ENCODE measurements around the gene ADARB1. TPM values are rescaled to one million over a fixed set of nuclear protein-coding genes. Genes with fewer than 3 reads are reported as not detected.

The ADARB1 gene
- total RNA-seq, 1 experiment from 2014 or later = 15.8 TPM

DNA sequence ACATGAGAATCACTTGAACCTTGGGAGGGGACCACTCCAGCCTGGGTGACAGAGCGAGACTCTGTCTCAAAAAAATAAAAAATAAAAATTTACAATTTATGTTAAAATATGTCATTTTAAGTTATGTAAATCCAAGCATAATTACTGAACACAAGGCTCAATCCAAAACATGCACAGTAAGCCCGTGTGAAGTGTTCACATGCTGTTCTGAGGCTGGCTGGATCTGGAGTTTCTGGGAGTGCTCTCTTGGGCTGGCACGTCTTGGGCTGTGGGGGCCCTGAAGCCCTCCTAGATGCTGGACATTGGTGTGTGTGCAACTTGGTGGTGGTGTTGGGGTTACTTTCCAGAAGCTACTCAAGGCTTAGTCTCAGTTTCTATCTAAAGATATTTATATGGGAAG is 25.2 kb downstream of the ADARB1 start:
- no peaks in the 10 kb centered on the region for H3K36me3 Mint-ChIP-seq (ENCODE audit: insufficient read depth in 1 of 3, low read depth in 3 of 3)
- Histone ChIP-seq H3K79me1 (ENCODE audit: insufficient read depth, low read depth, low read length, poor library complexity, severe bottlenecking) (no peaks in the 10 kb centered on the region), H4K91ac (ENCODE audit: insufficient read length, low read depth, low read length) (no peak overlapping the region), H2AFZ (ENCODE audit: low read length) (no peak overlapping the region), H4K20me1 (ENCODE audit: control insufficient read depth, insufficient read depth, insufficient read length) (no peaks in the 10 kb centered on the region), H3K4me2 (ENCODE audit: insufficient read depth, insufficient read length, low read length) (no peak overlapping the region), H2BK15ac (ENCODE audit: low read depth, low read length) (no peak overlapping the region), H3K27ac (ENCODE audit: insufficient read length, low read depth, low read length) (no peak overlapping the region), H3K23me2 (ENCODE audit: insufficient read length, low read depth, low read length, poor library complexity, severe bottlenecking) (no peaks in the 10 kb centered on the region), H2BK12ac (ENCODE audit: insufficient read length, low read depth, low read length) (no peak overlapping the region), H3K56ac (ENCODE audit: insufficient read length, low read depth, low read length) (no peak overlapping the region), H2BK5ac (ENCODE audit: insufficient read length, low read length) (no peak overlapping the region), H3K27me3 (ENCODE audit: insufficient read depth, low read length) (no peaks in the 10 kb centered on the region), H4K8ac (replicated peaks; ENCODE audit: insufficient read length, low read depth, low read length) (no peak overlapping the region), H3K4ac (ENCODE audit: low read depth, low read length) (no peak overlapping the region), H3K9me3 (ENCODE audit: control insufficient read depth, low read depth, low read length) (no peaks in the 10 kb centered on the region), H3K9ac (ENCODE audit: extremely low read depth, insufficient read length, low read length) (no peak overlapping the region), H3T11ph (ENCODE audit: low read length) (no peak overlapping the region), H3K18ac (ENCODE audit: insufficient read length, low read depth, low read length) (no peak overlapping the region), H3K79me2 (ENCODE audit: insufficient read depth, low read length) (no peaks in the 10 kb centered on the region), H4K5ac (ENCODE audit: insufficient read length, low read depth, low read length) (no peak overlapping the region), H3K4me1 (ENCODE audit: insufficient read depth, low read length) (no peaks in the 10 kb centered on the region), H3K23ac (ENCODE audit: insufficient read length, low read depth, low read length) (no peak overlapping the region), H2BK20ac (ENCODE audit: low read depth, low read length, poor library complexity, severe bottlenecking) (no peak overlapping the region), H3K14ac (ENCODE audit: insufficient read depth, low read length) (no peak overlapping the region), H2BK120ac (ENCODE audit: low read depth, low read length, poor library complexity, severe bottlenecking) (no peak overlapping the region), H2AK5ac (ENCODE audit: insufficient read length, low read length) (no peak overlapping the region)
- no peaks in the 10 kb centered on the region for H3K9me3 Mint-ChIP-seq
- H3K4me3 Mint-ChIP-seq = no peak overlapping the region
- peaks cover 5 to 17% of the 10 kb centered on the region in 2 experiments; a peak in 2 of 4 replicates for H3K4me1 Mint-ChIP-seq
- no CpG with 5 or more reads among the region's 3 CpGs for WGBS (ENCODE audit: extremely low coverage, insufficient read length, low lambda C conversion rate)
- TF ChIP-seq, protein P1, sequence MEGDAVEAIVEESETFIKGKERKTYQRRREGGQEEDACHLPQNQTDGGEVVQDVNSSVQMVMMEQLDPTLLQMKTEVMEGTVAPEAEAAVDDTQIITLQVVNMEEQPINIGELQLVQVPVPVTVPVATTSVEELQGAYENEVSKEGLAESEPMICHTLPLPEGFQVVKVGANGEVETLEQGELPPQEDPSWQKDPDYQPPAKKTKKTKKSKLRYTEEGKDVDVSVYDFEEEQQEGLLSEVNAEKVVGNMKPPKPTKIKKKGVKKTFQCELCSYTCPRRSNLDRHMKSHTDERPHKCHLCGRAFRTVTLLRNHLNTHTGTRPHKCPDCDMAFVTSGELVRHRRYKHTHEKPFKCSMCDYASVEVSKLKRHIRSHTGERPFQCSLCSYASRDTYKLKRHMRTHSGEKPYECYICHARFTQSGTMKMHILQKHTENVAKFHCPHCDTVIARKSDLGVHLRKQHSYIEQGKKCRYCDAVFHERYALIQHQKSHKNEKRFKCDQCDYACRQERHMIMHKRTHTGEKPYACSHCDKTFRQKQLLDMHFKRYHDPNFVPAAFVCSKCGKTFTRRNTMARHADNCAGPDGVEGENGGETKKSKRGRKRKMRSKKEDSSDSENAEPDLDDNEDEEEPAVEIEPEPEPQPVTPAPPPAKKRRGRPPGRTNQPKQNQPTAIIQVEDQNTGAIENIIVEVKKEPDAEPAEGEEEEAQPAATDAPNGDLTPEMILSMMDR (conservative IDR thresholded peaks at IDR 0.05) = no peak
- no peak for DNase-seq
- H3K27me3 Mint-ChIP-seq (ENCODE audit: low read depth) = no peaks in the 10 kb centered on the region; the same call in 1 of the 2 replicates
- no peak overlapping the region for H3K27ac Mint-ChIP-seq
